Right lobe of liver (tissue), 6 donors: ENCODE data around the gene POU2F3. TPM values are rescaled to one million over a fixed set of nuclear protein-coding genes. Genes with fewer than 3 reads are reported as not detected.

ENCODE experiments used
- ATAC-seq, 4 donors: fragments of 200-7000 bp; cut with Tn5 transposase; one replicate each; pipeline ENCODE4 v1.9.1; 2020; ENCODE audit warnings: mild to moderate bottlenecking in 4 of 4, moderate library complexity in 4 of 4
- DNase-seq, 3 donors: peaks; one replicate each; pipeline ENCODE4 v3.0.0-alpha.2; 2020
- H3K27ac ChIP-seq, 3 donors: fragments of 200-600 bp; one replicate each; pipeline ENCODE4 v1.8.0; 2022
- H3K27me3 ChIP-seq, 2 donors: fragments of 200-600 bp; one replicate each; pipeline ENCODE4 v1.8.0; 2022
- H3K36me3 ChIP-seq, 4 donors: fragments of 200-600 bp; sonication (generic) in 1 of 4; one replicate each; pipeline versions ENCODE4 v1.5.1 to v1.8.0; 2017 to 2022; ENCODE audit warnings: control low read depth in 1 of 4
- H3K4me1 ChIP-seq, 4 donors: fragments of 200-600 bp; sonication (generic) in 1 of 4; one replicate each; pipeline versions ENCODE4 v1.5.1 to v1.8.0; 2017 to 2022; ENCODE audit warnings: control low read depth in 1 of 4
- H3K4me3 ChIP-seq, 3 donors: fragments of 200-600 bp; one replicate each; pipeline ENCODE4 v1.8.0; 2022
- H3K9me3 ChIP-seq, 4 donors: fragments of 200-600 bp; sonication (generic) in 1 of 4; one replicate each; pipeline versions ENCODE4 v1.5.1 to v1.8.0; 2017 to 2022; ENCODE audit warnings: control low read depth in 1 of 4
- POLR2A ChIP-seq: fragments of 450-650 bp; IDR thresholded peaks from one replicate; pipeline ENCODE4 v1.6.1; 2017; ENCODE audit warnings: antibody characterized with exemption, mild to moderate bottlenecking
- WGBS: methylation state at CpG from one replicate; pipeline ENCODE4 v1.1.6; 2018; ENCODE audit warnings: low coverage, low lambda C conversion rate; ENCODE audit not compliant: insufficient coverage; ENCODE audit errors: missing lambda C conversion rate; 5-methylcytosine and 5-hydroxymethylcytosine counted together
- intact Hi-C, 2 donors: fragments of 100-400 bp; cut with DNase I; formaldehyde crosslinking; loops; one replicate each; pipeline versions ENCODE4 v1.11.2 to v1.14.1; 2022
- small RNA-seq, 2 experiments: library from RNA; depleted of rRNA; stranded (forward); fragments of <200 nt; gene quantifications; one replicate each; pipeline ENCODE3, GENCODE V24; 2016
- total RNA-seq, 6 experiments: library from RNA; depleted of rRNA in 2 of 6; stranded (reverse); fragments of >200 nt in 2 of 6; fragmentation: NEBNext Ultra II Directional in 3 of 6; extraction: Animal tissue kit (Norgen Biotek cat#: 25700) in 3 of 6; gene quantifications; one replicate each; pipeline versions ENCODE4 v1.1.0 to v1.2.4, GENCODE V29; 2016 to 2023
- TF ChIP-seq, protein P1 (sequence below), 4 donors: fragments of 200-600 bp in 3 of 4; fragments of 450-650 bp in 1 of 4; IDR thresholded peaks; one replicate each; pipeline versions ENCODE4 v1.5.1 to v1.8.0; 2016 to 2022; ENCODE audit warnings: antibody characterized with exemption in 4 of 4, mild to moderate bottlenecking in 2 of 4
- donor health status: DM: no; HTN: yes; CAD: no.
- donor health status: DM: no; HTN: no; CAD: no.
- donor health status: DM: no; HTN: no; CAD: no.
- donor health status: DM: no; HTN: yes; CAD: no.
- donor health status: DM: no; HTN: yes; CAD: no.

Gene POU2F3
- total RNA-seq, 6 experiments from 2014 or later: not detected

DNA sequence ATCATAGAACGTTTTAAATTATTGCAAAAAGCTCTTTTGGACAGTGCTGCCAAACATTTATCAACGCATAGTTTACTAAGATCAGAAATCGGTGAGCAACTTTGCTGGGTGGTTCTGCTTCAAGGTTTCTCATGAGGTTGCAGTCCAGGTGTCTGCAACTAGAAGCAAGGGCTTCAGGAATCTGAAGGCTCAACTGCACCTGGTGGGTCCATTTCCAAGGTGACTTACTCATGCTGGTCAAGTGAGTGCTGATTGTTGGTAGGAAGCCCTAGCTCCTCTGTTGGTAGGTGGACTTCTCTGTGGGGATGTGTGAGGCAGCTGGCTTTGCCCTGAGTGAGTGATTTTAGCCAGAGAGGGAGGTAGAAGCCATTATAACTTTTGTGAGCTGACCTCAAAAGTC, 118.8 kb downstream of the POU2F3 start:
- ATAC-seq: no peak
- no peak overlapping the region for H3K27ac ChIP-seq
- no peak overlapping the region for H3K4me3 ChIP-seq
- no peak for DNase-seq
- no peaks in the 10 kb centered on the region for H3K36me3 ChIP-seq
- no peak for TF ChIP-seq POLR2A
- intact Hi-C loops: no loop called here
- peaks cover 0 to 30% (median 12%) of the 10 kb centered on the region in 4 donors for H3K4me1 ChIP-seq
- H3K27me3 ChIP-seq: no peaks in the 10 kb centered on the region
- WGBS: 73% methylated on average over 3 of the region's 3 CpGs
- H3K9me3 ChIP-seq: no peaks in the 10 kb centered on the region

DNA sequence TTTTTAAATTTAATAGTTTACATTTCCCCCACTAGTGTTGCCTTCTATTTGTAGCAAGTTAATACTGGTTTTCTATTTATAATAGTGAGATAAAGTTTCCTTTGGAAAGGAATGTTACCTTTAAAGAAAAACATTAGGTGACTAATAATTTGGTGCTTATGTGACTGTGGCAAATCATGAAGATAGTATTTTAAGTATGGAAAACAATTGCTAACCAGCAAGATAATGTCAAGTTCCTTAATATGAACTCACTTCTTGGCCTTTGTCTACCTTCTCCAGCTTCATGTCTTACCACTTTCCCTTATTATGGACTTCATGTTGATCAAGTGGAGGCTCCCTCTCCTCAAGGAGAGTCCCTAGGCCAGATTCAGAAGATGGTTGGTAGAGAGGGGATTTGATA, 123.5 kb downstream of the POU2F3 start:
- no peak for ATAC-seq
- Histone ChIP-seq H3K4me1 (peaks cover 0 to 4% (median 0%) of the 10 kb centered on the region in 4 donors), H3K27me3 (no peaks in the 10 kb centered on the region), H3K36me3 (no peaks in the 10 kb centered on the region), H3K27ac (no peak overlapping the region), H3K9me3 (no peaks in the 10 kb centered on the region), H3K4me3 (no peak overlapping the region)
- DNase-seq: no peak
- intact Hi-C loops: no loop called here
- no peak for TF ChIP-seq POLR2A
- TF ChIP-seq, protein P1, sequence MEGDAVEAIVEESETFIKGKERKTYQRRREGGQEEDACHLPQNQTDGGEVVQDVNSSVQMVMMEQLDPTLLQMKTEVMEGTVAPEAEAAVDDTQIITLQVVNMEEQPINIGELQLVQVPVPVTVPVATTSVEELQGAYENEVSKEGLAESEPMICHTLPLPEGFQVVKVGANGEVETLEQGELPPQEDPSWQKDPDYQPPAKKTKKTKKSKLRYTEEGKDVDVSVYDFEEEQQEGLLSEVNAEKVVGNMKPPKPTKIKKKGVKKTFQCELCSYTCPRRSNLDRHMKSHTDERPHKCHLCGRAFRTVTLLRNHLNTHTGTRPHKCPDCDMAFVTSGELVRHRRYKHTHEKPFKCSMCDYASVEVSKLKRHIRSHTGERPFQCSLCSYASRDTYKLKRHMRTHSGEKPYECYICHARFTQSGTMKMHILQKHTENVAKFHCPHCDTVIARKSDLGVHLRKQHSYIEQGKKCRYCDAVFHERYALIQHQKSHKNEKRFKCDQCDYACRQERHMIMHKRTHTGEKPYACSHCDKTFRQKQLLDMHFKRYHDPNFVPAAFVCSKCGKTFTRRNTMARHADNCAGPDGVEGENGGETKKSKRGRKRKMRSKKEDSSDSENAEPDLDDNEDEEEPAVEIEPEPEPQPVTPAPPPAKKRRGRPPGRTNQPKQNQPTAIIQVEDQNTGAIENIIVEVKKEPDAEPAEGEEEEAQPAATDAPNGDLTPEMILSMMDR (IDR thresholded peaks at IDR 0.05): no peak

DNA sequence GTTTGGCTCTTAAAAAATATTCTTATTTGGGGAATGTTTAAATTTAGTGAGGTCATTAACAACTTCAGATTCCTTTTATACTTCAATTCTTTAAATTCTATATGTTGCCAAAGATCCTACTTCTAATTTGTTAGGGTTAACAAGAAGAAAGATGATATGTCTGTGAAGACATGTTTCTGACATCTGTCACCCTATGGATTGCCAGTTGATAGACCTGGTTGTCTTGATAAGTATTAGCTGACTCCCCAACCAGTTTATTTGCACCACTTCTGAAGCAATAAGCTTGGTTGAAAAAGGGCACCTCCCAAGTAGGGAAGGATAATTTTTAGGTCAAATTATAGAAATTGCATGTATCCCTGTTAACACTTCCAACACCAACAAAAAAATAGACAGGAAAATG, 125.6 kb downstream of the POU2F3 start:
- TF ChIP-seq, protein P1 (IDR thresholded peaks at IDR 0.05): no peak
- TF ChIP-seq POLR2A: no peak
- H3K27ac ChIP-seq: no peak overlapping the region
- H3K36me3 ChIP-seq: no peaks in the 10 kb centered on the region
- H3K27me3 ChIP-seq: no peaks in the 10 kb centered on the region
- peaks cover 0 to 4% (median 0%) of the 10 kb centered on the region in 4 donors for H3K4me1 ChIP-seq
- intact Hi-C loops: no loop called here
- H3K9me3 ChIP-seq: no peaks in the 10 kb centered on the region
- DNase-seq (no peak), ATAC-seq (no peak)
- H3K4me3 ChIP-seq: no peak overlapping the region

Small RNA genes within 50 kb of the gene (small RNA-seq; reads per million reads assigned to genes)
- gene RF00100: 414 to 644 reads per million in 2 experiments

Other genes with a start within 250 kb of the POU2F3 start
- 1 to 10 TPM in 4 of 6 experiments, not detected in 2; 1.1 to 2.1 (median 1.3) TPM for gene TRIM29, start 102.0 kb upstream of the POU2F3 start, total RNA-seq
- 100 to 1,000 TPM; 199 to 271 (median 220) TPM for gene OAF, start 29.1 kb upstream of the POU2F3 start, total RNA-seq
- gene TLCD5, start 85.2 kb downstream of the POU2F3 start, total RNA-seq: 1 to 10 TPM in 1 of 6 experiments, under 1 TPM in 5; 0.07 to 1.3 (median 0.38) TPM
- 100 to 1,000 TPM in 3 of 6 experiments, 10 to 100 TPM in 3; 75.1 to 113 (median 94.0) TPM for gene ARHGEF12, start 96.3 kb downstream of the POU2F3 start, total RNA-seq